H1 (cell line): ENCODE data around the gene MDK.

ENCODE experiments used
- CEBPB ChIP-seq: IDR thresholded peaks from 2 replicates; pipeline ENCODE4 v1.6.1; 2012; ENCODE audit warnings: low read depth, low read length
- MAFK ChIP-seq: IDR thresholded peaks from 2 replicates; pipeline ENCODE4 v1.6.1; 2012; ENCODE audit warnings: low read depth, mild to moderate bottlenecking, improper control_type of control experiment, low read length
- POLR2A ChIP-seq, 2 experiments: IDR thresholded peaks; 1 replicate in 1 of 2; 2 replicates in 1 of 2; pipeline ENCODE4 v1.6.1; 2011; ENCODE audit warnings: low read depth in 2 of 2, low read length in 2 of 2, mild to moderate bottlenecking in 2 of 2; ENCODE audit errors: control extremely low read depth in 1 of 2
- POLR2AphosphoS5 ChIP-seq: IDR thresholded peaks from 2 replicates; pipeline ENCODE4 v1.6.1; 2011; ENCODE audit warnings: low read depth, low read length
- YY1 ChIP-seq: IDR thresholded peaks from 2 replicates; pipeline ENCODE4 v1.6.1; 2011; ENCODE audit warnings: low read depth, mild to moderate bottlenecking, low read length
- TF ChIP-seq, protein P1 (sequence below), 3 experiments: IDR thresholded peaks; 1 replicate in 2 of 3; 2 replicates in 1 of 3; pipeline versions ENCODE4 v1.5.1 to v1.6.1; 2011; ENCODE audit warnings: low read length in 3 of 3, mild to moderate bottlenecking in 3 of 3, inconsistent platforms in 2 of 3, low read depth in 1 of 3, moderate library complexity in 1 of 3; ENCODE audit not compliant: insufficient read depth in 1 of 3; ENCODE audit errors: control extremely low read depth in 1 of 3

DNA sequence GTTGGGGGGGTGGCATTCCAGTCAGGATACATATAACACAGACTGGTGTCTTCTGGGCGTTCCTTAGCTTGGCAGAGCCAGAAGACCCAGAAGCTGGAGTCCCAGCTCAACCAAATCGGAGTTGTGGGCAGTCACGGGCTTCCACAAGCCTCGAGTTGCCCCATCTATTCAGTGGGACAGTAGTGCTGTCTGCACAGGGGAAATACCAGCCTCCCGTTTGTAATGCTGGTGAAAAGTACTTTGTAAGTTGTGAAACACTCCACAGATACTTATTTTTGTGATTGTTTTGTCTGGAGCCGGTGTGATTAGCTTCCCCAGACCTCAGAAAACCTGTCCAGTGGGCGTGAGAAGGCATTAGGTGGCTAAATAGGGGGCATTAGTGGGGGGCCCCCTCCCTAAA lies 20.6 kb upstream of the MDK start:
- TF ChIP-seq POLR2AphosphoS5 (no peak), CEBPB (no peak), MAFK (no peak), YY1 (no peak), POLR2A (IDR thresholded peaks at IDR 0.05; ENCODE audit: control extremely low read depth in 1 of 2, low read depth in 2 of 2, low read length in 2 of 2) (no peak)
- TF ChIP-seq, protein P1, sequence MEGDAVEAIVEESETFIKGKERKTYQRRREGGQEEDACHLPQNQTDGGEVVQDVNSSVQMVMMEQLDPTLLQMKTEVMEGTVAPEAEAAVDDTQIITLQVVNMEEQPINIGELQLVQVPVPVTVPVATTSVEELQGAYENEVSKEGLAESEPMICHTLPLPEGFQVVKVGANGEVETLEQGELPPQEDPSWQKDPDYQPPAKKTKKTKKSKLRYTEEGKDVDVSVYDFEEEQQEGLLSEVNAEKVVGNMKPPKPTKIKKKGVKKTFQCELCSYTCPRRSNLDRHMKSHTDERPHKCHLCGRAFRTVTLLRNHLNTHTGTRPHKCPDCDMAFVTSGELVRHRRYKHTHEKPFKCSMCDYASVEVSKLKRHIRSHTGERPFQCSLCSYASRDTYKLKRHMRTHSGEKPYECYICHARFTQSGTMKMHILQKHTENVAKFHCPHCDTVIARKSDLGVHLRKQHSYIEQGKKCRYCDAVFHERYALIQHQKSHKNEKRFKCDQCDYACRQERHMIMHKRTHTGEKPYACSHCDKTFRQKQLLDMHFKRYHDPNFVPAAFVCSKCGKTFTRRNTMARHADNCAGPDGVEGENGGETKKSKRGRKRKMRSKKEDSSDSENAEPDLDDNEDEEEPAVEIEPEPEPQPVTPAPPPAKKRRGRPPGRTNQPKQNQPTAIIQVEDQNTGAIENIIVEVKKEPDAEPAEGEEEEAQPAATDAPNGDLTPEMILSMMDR (IDR thresholded peaks at IDR 0.05; ENCODE audit: control extremely low read depth in 1 of 3, insufficient read depth in 1 of 3, low read depth in 1 of 3, low read length in 3 of 3), result no peak
